Panc1 (cell line): ENCODE measurements around the gene SCAMP1. TPM values are rescaled to one million over a fixed set of nuclear protein-coding genes. Genes with fewer than 3 reads are reported as not detected.

Experiments
- total RNA-seq: library from RNA; stranded (reverse); gene quantifications from one replicate; pipeline ENCODE4 v1.2.1, GENCODE V29; 2021; ENCODE audit not compliant: unreplicated experiment

Gene SCAMP1
- total RNA-seq, 1 experiment from 2014 or later: 51.3 TPM

Other genes starting within 250 kb of the SCAMP1 start
- gene AP3B1, start 65.9 kb upstream of the SCAMP1 start, total RNA-seq: 55.4 TPM